GM12891 (cell line): Measurements from ENCODE around the gene CCNQ.

Source experiments
- PAX5 ChIP-seq: IDR thresholded peaks from 2 replicates; pipeline ENCODE4 v1.6.1; 2011; ENCODE audit warnings: low read length, moderate library complexity, mild to moderate bottlenecking; ENCODE audit not compliant: insufficient read depth, severe bottlenecking
- POLR2A ChIP-seq: IDR thresholded peaks from 2 replicates; pipeline ENCODE4 v1.6.1; 2011; ENCODE audit warnings: low read depth, low read length, control low read depth
- POLR2AphosphoS5 ChIP-seq: IDR thresholded peaks from 2 replicates; pipeline ENCODE4 v1.6.1; 2011; ENCODE audit warnings: low read depth, low read length, control low read depth
- POU2F2 ChIP-seq: IDR thresholded peaks from 2 replicates; pipeline ENCODE4 v1.6.1; 2011; ENCODE audit warnings: low read depth, mild to moderate bottlenecking, control low read depth, low read length, moderate library complexity
- SPI1 ChIP-seq: IDR thresholded peaks from 2 replicates; pipeline ENCODE4 v1.6.1; 2011; ENCODE audit warnings: low read depth, low read length, control low read depth
- TAF1 ChIP-seq: IDR thresholded peaks from 2 replicates; pipeline ENCODE4 v1.6.1; 2011; ENCODE audit warnings: low read depth, low read length, control low read depth

GRCh38 chrX:153633048-153633447 lies 34.1 kb upstream of the CCNQ start:
- TF ChIP-seq POLR2AphosphoS5 (no peak), TAF1 (no peak), POLR2A (no peak), SPI1 (no peak), POU2F2 (no peak), PAX5 (no peak)
